DND-41 (cell line): ENCODE measurements around the gene FREY1.
A peak's percentile ranks its signal among the peaks of the same experiment; 100 is the strongest.

Source experiments
- ATAC-seq: fragments of 200-7000 bp; cut with Tn5 transposase; 3 replicates; pipeline ENCODE4 v1.9.1; 2021; ENCODE audit warnings: low read depth; ENCODE audit not compliant: insufficient read depth
- DNase-seq: peaks from one replicate; pipeline ENCODE4 v3.0.0-alpha.2; 2020
- H2AFZ ChIP-seq: 2 replicates; pipeline ENCODE4 v1.6.0; 2012; ENCODE audit warnings: low read depth, low read length
- H3K27ac ChIP-seq: 2 replicates; pipeline ENCODE4 v1.5.1; 2012; ENCODE audit warnings: low read length, inconsistent platforms
- H3K27me3 ChIP-seq: fragments of 200-600 bp; sonication (generic); 2 replicates; pipeline ENCODE4 v1.6.0; 2012; ENCODE audit warnings: low read length, mild to moderate bottlenecking, inconsistent platforms; ENCODE audit not compliant: insufficient read depth, poor library complexity
- H3K36me3 ChIP-seq: 2 replicates; pipeline ENCODE4 v1.5.1; 2012; ENCODE audit warnings: low read length, inconsistent platforms; ENCODE audit not compliant: insufficient read depth
- H3K4me1 ChIP-seq: 2 replicates; pipeline ENCODE4 v1.5.1; 2012; ENCODE audit warnings: mild to moderate bottlenecking, low read length; ENCODE audit not compliant: insufficient read depth
- H3K4me2 ChIP-seq: 2 replicates; pipeline ENCODE4 v1.6.0; 2012; ENCODE audit warnings: mild to moderate bottlenecking, moderate library complexity, low read length, inconsistent platforms; ENCODE audit not compliant: insufficient read depth
- H3K4me3 ChIP-seq, 2 experiments: fragments of 200-600 bp in 1 of 2; shearing (Covaris generic) in 1 of 2; 2 replicates each; pipeline ENCODE4 v1.5.1; 2012 to 2016; ENCODE audit warnings: inconsistent platforms in 2 of 2, low read length in 2 of 2, mild to moderate bottlenecking in 2 of 2, low read depth in 1 of 2, moderate library complexity in 1 of 2
- H3K79me2 ChIP-seq: 2 replicates; pipeline ENCODE4 v1.6.0; 2012; ENCODE audit warnings: low read length, inconsistent platforms; ENCODE audit not compliant: insufficient read depth
- H3K9ac ChIP-seq: 2 replicates; pipeline ENCODE4 v1.6.0; 2012; ENCODE audit warnings: low read depth, mild to moderate bottlenecking, inconsistent platforms, low read length, moderate library complexity
- H3K9me3 ChIP-seq: 2 replicates; pipeline ENCODE4 v1.5.1; 2012; ENCODE audit warnings: low read length, moderate library complexity, mild to moderate bottlenecking, inconsistent platforms; ENCODE audit not compliant: insufficient read depth, severe bottlenecking
- H4K20me1 ChIP-seq: 2 replicates; pipeline ENCODE4 v1.6.0; 2012; ENCODE audit warnings: low read length; ENCODE audit not compliant: insufficient read depth
- EZH2 ChIP-seq: IDR thresholded peaks from 3 replicates; pipeline ENCODE4 v1.6.1; 2012; ENCODE audit warnings: borderline replicate concordance, low read depth, mild to moderate bottlenecking, moderate library complexity, low read length, inconsistent platforms; ENCODE audit not compliant: severe bottlenecking
- TF ChIP-seq, protein P1 (sequence below): IDR thresholded peaks from 2 replicates; pipeline ENCODE4 v1.5.1; 2012; ENCODE audit warnings: borderline replicate concordance, low read length, moderate library complexity, mild to moderate bottlenecking; ENCODE audit not compliant: poor library complexity, severe bottlenecking; ENCODE audit errors: extremely low read depth

Gene FREY1

GRCh38 chr11:45886816-45887520 lies 20.1 kb downstream of the FREY1 start:
- Histone ChIP-seq H3K9ac (no peak overlapping the region), H3K4me2 (no peak overlapping the region), H3K79me2 (no peaks in the 10 kb centered on the region), H4K20me1 (peaks cover 22% of the 10 kb centered on the region), H3K27ac (no peak overlapping the region), H3K36me3 (0 out of 2 replicates have a peak, but pooled peaks cover 2% of the 10 kb centered on the region), H3K4me1 (peaks cover 13% of the 10 kb centered on the region), H3K4me3 (no peak overlapping the region), H2AFZ (no peak overlapping the region), H3K27me3 (no peaks in the 10 kb centered on the region), H3K9me3 (no peaks in the 10 kb centered on the region)
- ATAC-seq, result no peak
- DNase-seq, result no peak
- TF ChIP-seq, protein P1, sequence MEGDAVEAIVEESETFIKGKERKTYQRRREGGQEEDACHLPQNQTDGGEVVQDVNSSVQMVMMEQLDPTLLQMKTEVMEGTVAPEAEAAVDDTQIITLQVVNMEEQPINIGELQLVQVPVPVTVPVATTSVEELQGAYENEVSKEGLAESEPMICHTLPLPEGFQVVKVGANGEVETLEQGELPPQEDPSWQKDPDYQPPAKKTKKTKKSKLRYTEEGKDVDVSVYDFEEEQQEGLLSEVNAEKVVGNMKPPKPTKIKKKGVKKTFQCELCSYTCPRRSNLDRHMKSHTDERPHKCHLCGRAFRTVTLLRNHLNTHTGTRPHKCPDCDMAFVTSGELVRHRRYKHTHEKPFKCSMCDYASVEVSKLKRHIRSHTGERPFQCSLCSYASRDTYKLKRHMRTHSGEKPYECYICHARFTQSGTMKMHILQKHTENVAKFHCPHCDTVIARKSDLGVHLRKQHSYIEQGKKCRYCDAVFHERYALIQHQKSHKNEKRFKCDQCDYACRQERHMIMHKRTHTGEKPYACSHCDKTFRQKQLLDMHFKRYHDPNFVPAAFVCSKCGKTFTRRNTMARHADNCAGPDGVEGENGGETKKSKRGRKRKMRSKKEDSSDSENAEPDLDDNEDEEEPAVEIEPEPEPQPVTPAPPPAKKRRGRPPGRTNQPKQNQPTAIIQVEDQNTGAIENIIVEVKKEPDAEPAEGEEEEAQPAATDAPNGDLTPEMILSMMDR, result no peak
- TF ChIP-seq EZH2, result no peak

- Histone ChIP-seq H3K4me2 (peak overlapping the region; percentile 82), H3K9me3 (no peaks in the 10 kb centered on the region), H3K4me3 (peak overlapping the region; percentile 26 to 63; a peak in 3 of 4 replicates), H3K4me1 (peaks cover 13% of the 10 kb centered on the region), H3K79me2 (no peaks in the 10 kb centered on the region), H3K27me3 (no peaks in the 10 kb centered on the region), H3K36me3 (peaks cover 10% of the 10 kb centered on the region), H3K9ac (peak overlapping the region; percentile 52), H3K27ac (no peak overlapping the region), H4K20me1 (peaks cover 27% of the 10 kb centered on the region), H2AFZ (peak overlapping the region; percentile 63; the same call in 1 of the 2 replicates)
- ATAC-seq (no peak), DNase-seq (no peak)
- no peak for TF ChIP-seq EZH2
- TF ChIP-seq, protein P1, result no peak
Observed at GRCh38 chr11:45885921-45886721, 20.9 kb downstream of the FREY1 start.

- peak within 1 kb of the TSS; percentile 52 for H3K9ac ChIP-seq
- no peaks in the 10 kb centered on the region for H3K79me2 ChIP-seq
- H3K36me3 ChIP-seq, result peaks cover 16% of the 10 kb centered on the region
- H2AFZ ChIP-seq, result peak within 1 kb of the TSS; percentile 63; the same call in 1 of the 2 replicates
- no peak for TF ChIP-seq EZH2
- ATAC-seq (peak; percentile 87), DNase-seq (peak; percentile 75)
- no peak within 1 kb of the TSS for H3K27ac ChIP-seq
- H3K9me3 ChIP-seq, result no peaks in the 10 kb centered on the region
- peak within 1 kb of the TSS; percentile 82 for H3K4me2 ChIP-seq
- H3K27me3 ChIP-seq, result no peaks in the 10 kb centered on the region
- H4K20me1 ChIP-seq, result peaks cover 27% of the 10 kb centered on the region
- peaks cover 13% of the 10 kb centered on the region for H3K4me1 ChIP-seq
- H3K4me3 ChIP-seq, result peak within 1 kb of the TSS; percentile 26 to 63; a peak in 3 of 4 replicates
Observed at GRCh38 chr11:45885274-45885920, 21.7 kb downstream of the FREY1 start, which contains the start of gene MAPK8IP1. TSS of gene MAPK8IP1 (plus strand) at chr11:45885651. CDS start at chr11:45885821, 170 bp downstream.
